Astrocyte (in vitro differentiated cells and primary cell): Measurements from ENCODE around the gene BAHCC1. TPM values are rescaled to one million over a fixed set of nuclear protein-coding genes. Genes with fewer than 3 reads are reported as not detected.

Experiments
- DNase-seq: peaks from one replicate; pipeline ENCODE4 v3.0.0-alpha.2; 2010; ENCODE audit warnings: low read depth
- FAIRE-seq: peaks from 2 replicates; lab custom pipeline; 2011; peaks lifted over from hg19 to GRCh38; lab: Jason Lieb, UNC
- H2AFZ ChIP-seq: 2 replicates; pipeline ENCODE4 v1.6.0; 2012; ENCODE audit warnings: low read depth, low read length, inconsistent platforms
- H3K27ac ChIP-seq: 2 replicates; pipeline ENCODE4 v1.5.1; 2011; ENCODE audit warnings: low read depth, low read length, inconsistent platforms
- H3K27me3 ChIP-seq: 2 replicates; pipeline ENCODE4 v1.6.0; 2011; ENCODE audit warnings: low read length, inconsistent platforms; ENCODE audit not compliant: insufficient read depth
- H3K36me3 ChIP-seq: 2 replicates; pipeline ENCODE4 v1.5.1; 2011; ENCODE audit warnings: low read length, inconsistent platforms; ENCODE audit not compliant: insufficient read depth
- H3K4me1 ChIP-seq: 2 replicates; pipeline ENCODE4 v1.5.1; 2011; ENCODE audit warnings: low read length, inconsistent platforms; ENCODE audit not compliant: insufficient read depth
- H3K4me2 ChIP-seq: 2 replicates; pipeline ENCODE4 v1.6.0; 2012; ENCODE audit warnings: low read length, inconsistent platforms
- H3K4me3 ChIP-seq: 2 replicates; pipeline ENCODE4 v1.5.1; 2011; ENCODE audit warnings: low read depth, mild to moderate bottlenecking, low read length, inconsistent platforms; ENCODE audit not compliant: insufficient read depth
- H3K79me2 ChIP-seq: 2 replicates; pipeline ENCODE4 v1.6.0; 2012; ENCODE audit warnings: mild to moderate bottlenecking, low read length, inconsistent platforms; ENCODE audit not compliant: insufficient read depth
- H3K9ac ChIP-seq: 2 replicates; pipeline ENCODE4 v1.6.0; 2012; ENCODE audit warnings: mild to moderate bottlenecking, low read length, inconsistent platforms
- H3K9me3 ChIP-seq: 2 replicates; pipeline ENCODE4 v1.5.1; 2012; ENCODE audit warnings: low read depth, mild to moderate bottlenecking, low read length, inconsistent platforms; ENCODE audit not compliant: insufficient read depth
- H4K20me1 ChIP-seq: 2 replicates; pipeline ENCODE4 v1.6.0; 2012; ENCODE audit warnings: low read length, inconsistent platforms; ENCODE audit not compliant: insufficient read depth
- H3K27ac Mint-ChIP-seq: one replicate; pipeline ENCODE4 v1.8.0; 2021; ENCODE audit warnings: mild to moderate bottlenecking, mixed read lengths; ENCODE audit not compliant: unreplicated experiment
- H3K27me3 Mint-ChIP-seq: one replicate; pipeline ENCODE4 v1.8.0; 2021; ENCODE audit warnings: low read depth, mixed read lengths; ENCODE audit not compliant: unreplicated experiment
- H3K36me3 Mint-ChIP-seq: one replicate; pipeline ENCODE4 v1.8.0; 2021; ENCODE audit warnings: low read depth, mixed read lengths; ENCODE audit not compliant: unreplicated experiment
- H3K4me1 Mint-ChIP-seq: one replicate; pipeline ENCODE4 v1.8.0; 2021; ENCODE audit warnings: low read depth, mixed read lengths; ENCODE audit not compliant: unreplicated experiment
- H3K4me3 Mint-ChIP-seq: one replicate; pipeline ENCODE4 v1.8.0; 2021; ENCODE audit warnings: mild to moderate bottlenecking, moderate library complexity, mixed read lengths; ENCODE audit not compliant: unreplicated experiment
- H3K9me3 Mint-ChIP-seq: one replicate; pipeline ENCODE4 v1.8.0; 2021; ENCODE audit warnings: mild to moderate bottlenecking, mixed read lengths; ENCODE audit not compliant: unreplicated experiment
- CTCF ChIP-seq: IDR thresholded peaks from 2 replicates; pipeline ENCODE4 v1.5.1; 2011; ENCODE audit warnings: low read depth, mild to moderate bottlenecking, inconsistent platforms, low read length, moderate library complexity; ENCODE audit not compliant: insufficient read depth
- EZH2 ChIP-seq: IDR thresholded peaks from 2 replicates; pipeline ENCODE4 v1.6.1; 2012; ENCODE audit warnings: mild to moderate bottlenecking, low read length, inconsistent platforms; ENCODE audit not compliant: insufficient read depth
- total RNA-seq: library from RNA; stranded (reverse); gene quantifications from 2 replicates; pipeline ENCODE4 v1.2.1, GENCODE V29; 2021

BAHCC1 gene
- total RNA-seq, 1 donor from 2014 or later: 18.5 TPM

GRCh38 chr17:81374890-81375289, 20.4 kb upstream of the BAHCC1 start:
- no peak overlapping the region for H3K4me3 ChIP-seq
- FAIRE-seq (no peak), DNase-seq (no peak)
- no peak overlapping the region for H3K4me2 ChIP-seq
- H3K36me3 ChIP-seq: no peaks in the 10 kb centered on the region
- H2AFZ ChIP-seq: no peak overlapping the region
- no peaks in the 10 kb centered on the region for H3K4me1 Mint-ChIP-seq
- no peaks in the 10 kb centered on the region for H3K79me2 ChIP-seq
- no peaks in the 10 kb centered on the region for H3K9me3 Mint-ChIP-seq
- H3K27me3 Mint-ChIP-seq: peaks cover 19% of the 10 kb centered on the region
- no peak overlapping the region for H3K27ac ChIP-seq
- no peak for TF ChIP-seq EZH2
- TF ChIP-seq CTCF: no peak
- no peaks in the 10 kb centered on the region for H4K20me1 ChIP-seq
- H3K9ac ChIP-seq: no peak overlapping the region
- H3K4me3 Mint-ChIP-seq: no peak overlapping the region
- H3K36me3 Mint-ChIP-seq: peaks cover 1% of the 10 kb centered on the region
- no peak overlapping the region for H3K27ac Mint-ChIP-seq
- peaks cover 9% of the 10 kb centered on the region for H3K9me3 ChIP-seq
- H3K27me3 ChIP-seq: peaks cover 5% of the 10 kb centered on the region
- no peaks in the 10 kb centered on the region for H3K4me1 ChIP-seq

DNA sequence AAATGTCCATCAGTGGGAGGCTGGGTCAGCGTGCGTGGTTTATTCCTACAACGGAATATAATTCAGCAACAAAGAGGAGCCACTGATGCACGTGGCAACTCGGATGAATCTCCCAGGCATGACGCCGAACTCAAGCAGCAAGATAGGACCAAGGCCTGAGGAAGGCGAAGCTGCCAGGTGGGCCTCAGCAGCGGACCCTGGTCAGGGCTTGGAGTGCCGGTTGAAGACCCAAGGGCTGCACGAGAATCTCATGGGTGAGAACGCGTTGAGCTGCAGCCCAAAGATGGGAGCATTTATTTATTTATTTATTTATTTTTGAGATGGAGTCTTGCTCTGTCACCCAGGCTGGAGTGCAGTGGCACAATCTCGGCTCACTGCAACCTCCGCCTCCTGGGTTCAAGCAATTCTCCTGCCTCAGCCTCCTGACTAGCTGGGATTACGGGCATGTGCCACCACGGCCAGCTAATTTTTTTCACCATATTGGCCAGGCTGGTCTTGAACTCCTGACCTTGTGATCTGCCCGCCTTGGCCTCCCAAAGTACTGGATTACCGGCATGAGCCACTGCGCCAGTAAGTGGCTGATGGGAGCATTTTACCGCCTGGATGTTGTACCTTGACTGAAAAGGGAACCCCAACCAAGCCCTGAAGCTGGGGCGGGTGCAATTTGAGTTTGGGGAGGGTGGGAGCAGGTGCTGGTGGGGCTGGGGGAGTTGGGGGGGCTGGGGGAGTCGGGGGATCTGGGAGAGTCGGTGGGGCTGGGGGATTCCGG, 18.1 kb upstream of the BAHCC1 start:
- H3K79me2 ChIP-seq: no peaks in the 10 kb centered on the region
- no peak for TF ChIP-seq EZH2
- TF ChIP-seq CTCF: no peak
- H3K27ac ChIP-seq: no peak overlapping the region
- peaks cover 1% of the 10 kb centered on the region for H3K36me3 Mint-ChIP-seq
- no peak overlapping the region for H3K27ac Mint-ChIP-seq
- no peak overlapping the region for H3K4me3 ChIP-seq
- no peaks in the 10 kb centered on the region for H3K4me1 ChIP-seq
- H3K9ac ChIP-seq: no peak overlapping the region
- H3K4me1 Mint-ChIP-seq: no peaks in the 10 kb centered on the region
- H2AFZ ChIP-seq: no peak overlapping the region
- FAIRE-seq: no peak
- DNase-seq: no peak
- no peaks in the 10 kb centered on the region for H4K20me1 ChIP-seq
- H3K4me2 ChIP-seq: no peak overlapping the region
- peaks cover 5% of the 10 kb centered on the region for H3K27me3 ChIP-seq
- no peaks in the 10 kb centered on the region for H3K9me3 Mint-ChIP-seq
- no peak overlapping the region for H3K4me3 Mint-ChIP-seq
- peaks cover 12% of the 10 kb centered on the region for H3K9me3 ChIP-seq
- no peaks in the 10 kb centered on the region for H3K36me3 ChIP-seq
- H3K27me3 Mint-ChIP-seq: peaks cover 24% of the 10 kb centered on the region

DNA sequence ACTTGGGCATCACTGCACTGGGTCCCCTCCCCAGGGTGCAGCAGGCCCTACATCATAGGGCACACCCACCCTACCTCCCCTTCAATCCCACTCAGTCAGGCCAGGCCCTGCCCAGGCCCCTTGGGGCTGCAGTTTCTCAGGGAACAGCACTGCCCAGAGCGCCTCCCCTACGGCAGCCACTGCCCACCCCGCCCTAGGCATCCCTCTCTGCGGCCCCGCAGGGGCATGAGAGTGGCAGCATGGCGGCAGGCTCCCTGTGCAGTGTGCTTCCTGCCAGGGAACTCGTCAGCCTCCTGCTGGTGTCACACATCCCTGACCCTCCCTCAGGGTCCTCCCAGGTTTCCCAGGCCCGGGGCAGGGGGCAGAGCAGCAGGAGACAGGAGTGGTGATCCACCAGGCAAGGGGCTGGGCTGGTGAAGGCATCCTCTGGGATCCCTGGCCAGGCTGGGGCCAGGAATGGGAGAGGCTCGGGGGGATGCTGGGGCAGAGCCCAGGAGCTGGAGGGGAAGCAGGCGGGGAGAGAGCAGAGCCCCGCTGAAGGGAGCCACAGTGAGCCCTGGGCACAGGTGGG, 16.2 kb upstream of the BAHCC1 start:
- Mint-ChIP-seq H3K27ac (no peak overlapping the region), H3K36me3 (no peaks in the 10 kb centered on the region), H3K9me3 (no peaks in the 10 kb centered on the region), H3K4me3 (no peak overlapping the region), H3K4me1 (no peaks in the 10 kb centered on the region), H3K27me3 (peaks cover 21% of the 10 kb centered on the region)
- DNase-seq (no peak), FAIRE-seq (no peak)
- Histone ChIP-seq H3K4me2 (no peak overlapping the region), H3K27ac (no peak overlapping the region), H3K9ac (no peak overlapping the region), H2AFZ (no peak overlapping the region), H3K36me3 (no peaks in the 10 kb centered on the region), H3K27me3 (peaks cover 5% of the 10 kb centered on the region), H3K9me3 (peaks cover 12% of the 10 kb centered on the region), H3K79me2 (no peaks in the 10 kb centered on the region), H4K20me1 (no peaks in the 10 kb centered on the region), H3K4me1 (no peaks in the 10 kb centered on the region), H3K4me3 (no peak overlapping the region)
- TF ChIP-seq CTCF (no peak), EZH2 (no peak)
